Osteocyte (in vitro differentiated cells): Measurements from ENCODE around the gene RPTOR. TPM values are rescaled to one million over a fixed set of nuclear protein-coding genes. Genes with fewer than 3 reads are reported as not detected.

ENCODE experiments used
- DNase-seq: peaks from one replicate; pipeline ENCODE4 v3.0.0; 2021; ENCODE audit warnings: mixed read lengths; ENCODE audit not compliant: unreplicated experiment; ENCODE audit errors: extremely low spot score
- H3K27ac Mint-ChIP-seq: one replicate; pipeline ENCODE4 v1.8.0; 2021; ENCODE audit warnings: mild to moderate bottlenecking, mixed read lengths; ENCODE audit not compliant: unreplicated experiment
- H3K27me3 Mint-ChIP-seq: one replicate; pipeline ENCODE4 v1.8.0; 2021; ENCODE audit warnings: mixed read lengths; ENCODE audit not compliant: unreplicated experiment
- H3K36me3 Mint-ChIP-seq: one replicate; pipeline ENCODE4 v1.8.0; 2021; ENCODE audit warnings: mixed read lengths; ENCODE audit not compliant: unreplicated experiment
- H3K4me1 Mint-ChIP-seq: one replicate; pipeline ENCODE4 v1.8.0; 2021; ENCODE audit warnings: mixed read lengths; ENCODE audit not compliant: unreplicated experiment
- H3K4me3 Mint-ChIP-seq: one replicate; pipeline ENCODE4 v1.8.0; 2021; ENCODE audit warnings: mild to moderate bottlenecking, moderate library complexity, mixed read lengths; ENCODE audit not compliant: unreplicated experiment
- H3K9me3 Mint-ChIP-seq: one replicate; pipeline ENCODE4 v1.8.0; 2021; ENCODE audit warnings: mixed read lengths; ENCODE audit not compliant: unreplicated experiment
- total RNA-seq: library from RNA; stranded (reverse); gene quantifications from 2 replicates; pipeline ENCODE4 v1.2.1, GENCODE V29; 2021
- TF ChIP-seq, protein P1 (sequence below): fragments of 200-600 bp; sonication (generic); IDR thresholded peaks from 2 replicates; pipeline ENCODE4 v1.5.0; 2021; ENCODE audit warnings: antibody characterized with exemption, mild to moderate bottlenecking, moderate library complexity

Gene RPTOR
- total RNA-seq, 1 donor from 2014 or later: 36.0 TPM

DNA sequence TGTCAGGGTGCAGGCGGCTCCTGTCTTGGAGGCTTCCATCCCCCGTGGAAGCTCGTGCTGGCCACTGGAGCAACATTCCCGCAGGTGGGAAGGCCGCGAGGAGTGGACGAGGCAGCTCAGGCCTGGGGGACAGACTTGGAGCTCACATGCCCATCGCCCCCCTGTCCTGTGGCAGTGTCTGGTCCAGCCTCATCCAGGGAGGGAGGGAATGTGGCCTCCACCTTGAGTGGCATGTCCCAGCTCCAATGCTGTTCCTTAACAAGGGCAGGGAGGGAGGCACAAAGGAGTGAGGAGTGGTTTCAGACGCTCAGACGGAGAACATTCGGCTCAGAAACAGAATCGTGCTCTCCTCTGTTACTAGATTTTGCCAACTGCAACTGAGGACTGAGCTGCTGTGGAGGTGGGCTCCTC, 287.6 kb downstream of the RPTOR start:
- Mint-ChIP-seq H3K4me1 (peaks cover 36% of the 10 kb centered on the region), H3K4me3 (peak overlapping the region; percentile 87)

DNA sequence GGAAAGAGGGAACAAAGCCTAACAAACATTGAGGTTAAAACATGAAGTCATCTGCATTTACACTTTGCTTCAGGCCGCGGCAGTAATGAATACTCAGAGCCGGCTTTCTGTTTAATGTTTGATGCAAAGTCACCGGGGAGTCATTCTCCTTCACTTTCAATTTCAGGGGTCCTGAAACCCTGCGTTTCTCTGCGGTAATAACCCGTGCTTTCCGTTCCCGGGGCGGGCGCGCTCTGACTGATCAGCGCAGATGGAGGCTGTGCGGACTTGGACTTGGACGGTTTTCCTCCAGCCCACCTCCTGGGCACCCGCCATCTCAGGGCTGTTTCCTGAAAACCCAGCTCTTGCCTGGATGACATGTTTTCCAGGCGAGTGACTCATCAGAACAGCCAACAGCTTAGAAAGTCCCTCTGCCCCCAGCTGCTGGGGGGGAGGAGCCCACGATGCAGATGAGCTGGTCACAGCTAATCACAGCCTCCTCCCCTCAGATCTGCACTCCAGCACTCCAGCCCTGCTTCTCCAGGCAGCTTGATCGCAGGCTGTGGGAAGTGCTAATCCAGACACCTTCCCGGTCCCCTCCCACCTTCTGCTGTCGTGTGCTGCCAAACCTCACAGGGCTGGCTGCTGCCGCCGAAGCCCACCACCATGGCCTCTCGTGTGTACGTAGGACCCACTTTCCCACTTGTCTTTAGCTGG, 288.4 kb downstream of the RPTOR start:
- H3K4me1 Mint-ChIP-seq: peaks cover 29% of the 10 kb centered on the region
- no peaks in the 10 kb centered on the region for H3K27me3 Mint-ChIP-seq
- H3K4me3 Mint-ChIP-seq: peak overlapping the region; percentile 87

More for the DNA sequence above, 287.6 kb downstream of the RPTOR start:
- Mint-ChIP-seq H3K27me3 (no peaks in the 10 kb centered on the region), H3K36me3 (peaks cover 4% of the 10 kb centered on the region), H3K27ac (peak overlapping the region; percentile 100), H3K9me3 (no peaks in the 10 kb centered on the region)
- no peak for DNase-seq
- TF ChIP-seq, protein P1, sequence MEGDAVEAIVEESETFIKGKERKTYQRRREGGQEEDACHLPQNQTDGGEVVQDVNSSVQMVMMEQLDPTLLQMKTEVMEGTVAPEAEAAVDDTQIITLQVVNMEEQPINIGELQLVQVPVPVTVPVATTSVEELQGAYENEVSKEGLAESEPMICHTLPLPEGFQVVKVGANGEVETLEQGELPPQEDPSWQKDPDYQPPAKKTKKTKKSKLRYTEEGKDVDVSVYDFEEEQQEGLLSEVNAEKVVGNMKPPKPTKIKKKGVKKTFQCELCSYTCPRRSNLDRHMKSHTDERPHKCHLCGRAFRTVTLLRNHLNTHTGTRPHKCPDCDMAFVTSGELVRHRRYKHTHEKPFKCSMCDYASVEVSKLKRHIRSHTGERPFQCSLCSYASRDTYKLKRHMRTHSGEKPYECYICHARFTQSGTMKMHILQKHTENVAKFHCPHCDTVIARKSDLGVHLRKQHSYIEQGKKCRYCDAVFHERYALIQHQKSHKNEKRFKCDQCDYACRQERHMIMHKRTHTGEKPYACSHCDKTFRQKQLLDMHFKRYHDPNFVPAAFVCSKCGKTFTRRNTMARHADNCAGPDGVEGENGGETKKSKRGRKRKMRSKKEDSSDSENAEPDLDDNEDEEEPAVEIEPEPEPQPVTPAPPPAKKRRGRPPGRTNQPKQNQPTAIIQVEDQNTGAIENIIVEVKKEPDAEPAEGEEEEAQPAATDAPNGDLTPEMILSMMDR: no peak

DNA sequence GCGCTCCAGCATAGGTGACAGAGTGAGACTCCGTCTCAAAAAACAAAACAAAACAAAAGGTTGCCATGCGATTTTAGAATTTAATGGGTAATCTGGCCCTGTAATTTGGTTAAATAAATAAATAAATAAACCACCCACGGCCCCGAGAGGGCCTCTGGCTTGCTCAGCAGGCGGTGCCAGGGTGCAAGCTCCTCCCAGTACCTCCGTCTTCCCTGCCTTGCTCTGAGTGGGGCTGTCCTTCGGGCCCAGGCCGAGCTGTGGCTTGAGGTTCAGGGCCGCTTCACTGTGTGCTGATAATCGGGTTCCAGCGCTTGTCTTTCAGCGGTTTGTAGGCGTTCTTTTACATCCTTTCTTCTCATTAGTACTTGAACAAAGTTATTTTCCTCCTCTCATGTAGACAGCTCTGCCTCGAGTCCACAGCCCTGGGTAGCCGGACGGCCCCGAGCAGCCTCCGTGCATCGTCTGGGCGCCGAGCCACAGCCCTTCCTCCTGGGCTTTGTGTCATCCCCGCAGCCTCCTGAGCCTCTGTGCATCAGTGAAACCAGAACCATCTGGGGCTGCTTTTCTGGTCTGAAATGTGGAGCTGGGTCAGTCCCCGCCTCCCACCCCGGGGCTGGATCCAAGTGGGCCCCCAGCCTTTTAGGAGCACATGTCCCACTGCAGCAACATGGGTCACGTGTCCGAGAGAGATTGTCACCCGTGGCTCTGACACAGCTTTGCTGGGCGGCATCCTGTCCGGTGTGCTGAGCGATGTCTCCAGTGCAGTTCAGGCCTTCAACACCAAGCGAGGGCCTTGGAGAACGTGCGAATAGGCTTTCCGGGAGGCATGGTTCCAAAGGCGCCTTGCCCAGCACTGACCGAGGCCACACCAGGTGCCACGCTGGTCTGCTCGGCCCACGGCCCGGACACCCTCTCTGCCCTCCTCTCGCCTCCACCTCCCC, 289.6 kb downstream of the RPTOR start:
- Mint-ChIP-seq H3K27ac (peak overlapping the region; percentile 71), H3K4me1 (peaks cover 29% of the 10 kb centered on the region), H3K27me3 (no peaks in the 10 kb centered on the region), H3K4me3 (peak overlapping the region; percentile 44), H3K36me3 (peaks cover 4% of the 10 kb centered on the region), H3K9me3 (no peaks in the 10 kb centered on the region)
- no peak for DNase-seq
- TF ChIP-seq, protein P1: no peak

More for the DNA sequence above, 288.4 kb downstream of the RPTOR start:
- Mint-ChIP-seq H3K36me3 (peaks cover 6% of the 10 kb centered on the region), H3K9me3 (no peaks in the 10 kb centered on the region), H3K27ac (peak overlapping the region; percentile 100)
- DNase-seq: peak; percentile 93
- TF ChIP-seq, protein P1: no peak

DNA sequence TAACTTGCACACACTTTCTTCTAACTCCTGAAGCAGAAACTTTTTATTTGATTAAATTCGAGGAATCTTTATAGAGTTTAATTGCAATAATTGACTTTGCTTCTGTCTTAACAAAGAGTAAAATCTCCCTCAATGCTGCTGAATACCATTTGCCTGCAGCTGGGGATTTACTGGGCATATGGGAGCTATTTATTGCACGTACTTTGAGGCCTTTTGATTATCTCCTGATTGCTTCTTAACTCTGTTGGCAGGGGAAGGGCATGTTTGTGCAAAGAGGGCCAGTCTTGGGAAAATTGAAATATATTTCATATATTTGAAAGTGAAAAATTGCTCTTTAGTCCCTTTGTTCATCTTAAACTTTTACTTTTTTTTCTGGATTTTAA, 290.2 kb downstream of the RPTOR start:
- TF ChIP-seq, protein P1: no peak
- no peak for DNase-seq
- H3K9me3 Mint-ChIP-seq: no peaks in the 10 kb centered on the region
- H3K36me3 Mint-ChIP-seq: peaks cover 4% of the 10 kb centered on the region
- no peaks in the 10 kb centered on the region for H3K27me3 Mint-ChIP-seq
- H3K4me1 Mint-ChIP-seq: peaks cover 29% of the 10 kb centered on the region
- no peak overlapping the region for H3K27ac Mint-ChIP-seq
- H3K4me3 Mint-ChIP-seq: no peak overlapping the region
